Middle frontal gyrus (tissue), 1 donor: Measurements from ENCODE around the gene RPL28.
A peak's percentile ranks its signal among the peaks of the same experiment; 100 is the strongest.

Experiments
- DNase-seq: peaks from one replicate; pipeline ENCODE4 v3.0.0-alpha.2; 2015; ENCODE audit warnings: low spot score; ENCODE audit errors: extremely low spot score

Gene RPL28

GRCh38 chr19:55373306-55373992, 12.3 kb upstream of the RPL28 start:
- no peak for DNase-seq

- DNase-seq = no peak
Measured at GRCh38 chr19:55373993-55374757, 11.6 kb upstream of the RPL28 start.

GRCh38 chr19:55376241-55376933, 9.3 kb upstream of the RPL28 start, which contains the start of gene TMEM190:
TMEM190 (plus strand) TSS chr19:55376826; CDS start chr19:55376854, 28 bp downstream.
- DNase-seq = no peak

GRCh38 chr19:55377356-55378131, 8.2 kb upstream of the RPL28 start:
- DNase-seq = no peak

DNA sequence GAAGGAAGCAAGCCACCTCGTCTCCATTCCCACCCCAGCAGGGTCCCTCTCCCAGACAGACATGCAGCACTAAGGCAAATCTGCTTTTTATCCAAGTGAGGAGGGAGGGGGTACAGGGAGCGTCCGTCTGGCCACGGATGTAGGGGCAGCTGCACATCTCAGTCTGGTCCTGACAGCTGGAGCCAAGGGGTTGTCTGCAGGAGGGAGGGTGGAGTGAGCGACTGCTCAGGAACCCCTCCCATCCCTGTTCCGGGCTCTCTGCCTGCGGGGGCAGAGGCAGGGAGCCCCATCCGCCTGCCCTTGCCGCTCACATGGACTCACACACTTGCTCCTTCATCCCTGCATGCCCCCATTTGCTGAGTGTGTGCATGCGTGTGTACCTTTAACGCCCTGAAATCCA, 6.6 kb upstream of the RPL28 start:
- DNase-seq = no peak

DNA sequence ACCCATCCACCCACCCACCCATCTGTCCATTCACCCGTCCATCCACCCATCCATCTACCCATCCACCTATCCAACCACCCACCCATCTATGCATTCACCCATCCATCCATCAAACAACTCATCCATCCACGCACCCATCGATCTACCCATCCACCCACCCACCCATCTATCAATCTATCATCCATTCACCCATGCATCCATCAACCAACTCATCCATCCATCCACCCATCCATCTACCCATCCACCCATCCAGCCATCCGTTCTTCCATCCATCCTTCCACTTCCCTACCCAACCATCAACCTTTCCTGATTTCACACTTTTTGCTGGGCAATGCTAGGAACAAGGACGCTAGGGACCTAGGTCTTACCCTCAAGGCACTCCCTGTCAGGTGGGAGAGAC, 3.7 kb upstream of the RPL28 start:
- no peak for DNase-seq

DNA sequence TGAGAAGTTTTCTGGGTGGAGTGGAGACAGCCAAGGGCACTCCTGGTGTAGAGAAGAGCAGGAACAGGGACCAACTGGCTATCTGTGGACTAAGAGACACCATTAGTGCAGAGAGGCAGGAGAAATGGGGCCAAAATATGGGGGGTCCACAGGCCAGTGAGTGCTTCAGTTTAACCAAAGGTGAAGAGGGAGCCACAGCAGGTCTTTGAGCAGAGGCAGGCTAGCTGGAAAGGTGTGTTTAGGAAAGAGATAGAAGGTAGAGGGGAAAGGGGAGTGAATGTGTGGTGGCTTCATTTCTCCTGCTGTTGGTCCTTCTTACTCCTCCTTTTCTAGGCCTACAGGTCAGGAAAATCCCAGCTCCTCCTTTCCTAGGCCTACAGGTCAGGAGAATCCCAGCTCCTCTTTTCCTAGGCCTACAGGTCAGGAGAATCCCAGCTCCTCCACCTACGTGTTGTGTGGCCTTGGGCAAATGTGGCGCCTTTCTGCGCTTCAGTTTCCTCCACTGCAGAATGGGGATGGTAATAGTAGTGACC, 3.1 kb upstream of the RPL28 start:
- no peak for DNase-seq

DNA sequence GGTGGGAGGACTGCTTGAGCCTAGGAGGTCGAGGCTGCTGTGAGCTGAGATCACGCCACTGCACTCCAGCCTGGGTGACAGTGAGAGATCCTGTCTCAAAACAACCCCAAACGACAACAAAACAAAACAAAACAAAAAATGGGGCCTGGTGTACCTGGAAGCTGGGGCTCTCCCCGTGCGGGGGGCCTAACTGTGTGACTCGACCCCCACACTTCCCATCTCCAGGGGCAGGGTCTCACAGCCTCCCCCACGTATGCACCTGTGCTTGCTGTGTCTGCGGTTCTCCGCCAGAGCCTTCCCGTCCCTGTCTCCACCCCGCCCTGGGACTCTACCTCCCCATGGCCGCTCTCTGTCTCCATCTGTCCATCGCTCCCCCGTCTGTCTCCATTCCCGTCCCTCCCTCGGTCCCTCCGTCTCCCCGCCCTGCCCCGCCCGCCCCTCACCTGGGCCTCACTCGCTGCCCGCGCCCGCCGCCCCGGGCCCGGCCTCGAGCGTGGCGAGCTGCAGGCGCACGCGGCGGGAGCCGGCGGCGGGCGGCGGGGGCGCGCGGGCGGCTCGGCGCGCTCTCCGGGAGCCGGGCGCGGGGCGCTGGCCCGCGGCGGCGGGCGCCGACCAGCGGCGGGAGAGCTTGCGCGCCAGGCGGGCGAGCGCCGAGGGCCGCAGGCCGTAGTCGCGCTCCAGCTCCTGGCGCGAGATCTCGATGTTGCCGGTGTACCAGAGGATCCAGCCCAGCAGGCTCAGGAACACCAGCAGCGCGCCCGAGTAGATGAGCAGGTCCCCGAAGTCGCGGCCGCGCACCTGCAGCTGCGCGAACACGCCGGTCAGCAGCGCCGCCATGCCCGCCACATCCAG, 2.2 kb upstream of the RPL28 start:
- no peak for DNase-seq

GRCh38 chr19:55384131-55384919, 1.4 kb upstream of the RPL28 start, which contains the start of gene TMEM238:
TMEM238 (minus strand) TSS chr19:55384292; CDS start chr19:55384259, 33 bp downstream.
- DNase-seq = no peak

DNA sequence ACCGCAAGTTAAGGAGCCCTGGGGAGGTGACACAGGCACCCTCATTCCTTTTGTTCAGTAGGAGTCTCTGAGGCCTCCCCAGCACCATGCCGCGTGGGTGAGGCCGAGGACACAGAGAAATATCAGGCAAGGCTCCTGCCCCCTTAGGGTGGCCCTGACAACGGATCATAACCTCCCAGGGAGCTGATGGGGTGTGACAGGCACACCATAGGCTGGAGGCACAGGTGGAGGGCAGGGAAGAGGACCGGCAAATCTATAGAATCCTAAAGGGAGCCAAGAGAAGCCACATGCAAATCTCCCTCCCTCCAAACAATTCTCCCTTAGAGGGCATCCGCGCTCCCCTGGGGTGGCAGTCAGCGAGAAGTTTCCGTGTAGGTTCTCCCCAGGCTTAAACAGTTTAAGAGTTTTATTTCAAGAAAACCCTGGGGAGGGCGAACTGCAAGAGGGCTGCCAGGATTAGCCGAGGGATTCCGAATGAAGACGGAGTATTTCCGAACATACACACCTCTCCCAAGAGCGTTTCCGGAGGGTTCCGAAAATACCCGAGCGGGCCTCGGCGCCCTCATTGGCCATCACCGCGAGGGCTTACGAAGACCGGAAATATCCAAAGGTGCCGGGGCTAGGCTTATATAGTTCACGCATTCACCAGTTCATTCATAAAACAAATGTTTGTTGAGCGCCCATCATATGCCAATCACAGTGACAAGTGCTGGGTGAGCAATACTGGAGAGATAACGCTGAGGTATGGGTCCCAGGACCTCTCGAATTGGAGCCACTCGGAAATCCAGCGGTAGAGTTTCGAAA, 610 bp upstream of the RPL28 start:
- DNase-seq = peak; percentile 91

- DNase-seq = no peak
Measured at GRCh38 chr19:55386493-55386971, 800 bp downstream of the RPL28 start.

- no peak for DNase-seq
Measured at GRCh38 chr19:55387736-55388497, 2.2 kb downstream of the RPL28 start.

DNA sequence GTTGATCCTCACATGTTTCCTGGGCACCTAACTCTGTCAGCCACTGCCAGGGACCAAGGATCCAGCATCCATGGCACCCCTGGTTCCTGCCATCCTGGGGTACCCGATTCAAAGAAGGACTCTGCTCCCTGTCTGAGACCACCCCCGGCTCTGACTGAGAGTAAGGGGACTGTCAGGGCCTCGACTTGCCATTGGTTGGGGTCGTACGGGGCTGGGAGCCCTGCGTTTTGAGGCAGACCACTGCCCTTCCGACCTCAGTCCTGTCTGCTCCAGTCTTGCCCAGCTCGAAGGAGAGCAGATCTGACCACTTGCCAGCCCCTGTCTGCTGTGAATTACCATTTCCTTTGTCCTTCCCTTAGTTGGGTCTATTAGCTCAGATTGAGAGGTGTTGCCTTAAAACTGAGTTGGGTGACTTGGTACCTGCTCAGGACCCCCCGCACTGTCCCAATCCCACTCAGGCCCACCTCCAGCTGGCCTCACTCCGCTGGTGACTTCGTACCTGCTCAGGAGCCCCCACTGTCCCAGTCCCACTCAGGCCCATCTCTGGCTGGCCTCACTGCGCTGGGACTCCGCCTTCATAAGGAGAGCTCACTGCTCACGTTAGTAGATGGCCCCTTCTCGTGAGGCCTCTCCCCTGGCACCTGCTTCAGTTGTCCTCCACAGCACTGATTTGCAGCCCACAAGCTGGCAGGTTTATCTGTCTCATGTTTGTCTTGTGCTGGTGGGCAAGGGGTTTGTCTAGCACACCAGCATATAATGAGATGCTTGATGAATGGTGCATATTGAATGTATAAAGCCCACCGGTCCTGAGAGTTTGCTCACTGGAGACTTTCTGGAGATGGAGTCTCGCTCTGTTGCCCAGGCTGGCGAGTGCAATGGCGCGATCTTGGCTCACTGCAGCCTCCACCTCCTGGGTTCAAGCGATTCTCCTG, 3.9 kb downstream of the RPL28 start:
- DNase-seq = no peak

- no peak for DNase-seq
Measured at GRCh38 chr19:55390461-55390880, 4.7 kb downstream of the RPL28 start.

GRCh38 chr19:55391191-55391670, 5.5 kb downstream of the RPL28 start:
- DNase-seq = no peak
